GM10847 (cell line): ENCODE data around the gene TFR2.

ENCODE experiments used
- POLR2A ChIP-seq: IDR thresholded peaks from 2 replicates; pipeline ENCODE4 v1.6.1; 2011; ENCODE audit not compliant: insufficient read length; ENCODE audit errors: extremely low read depth

The TFR2 gene

GRCh38 chr7:100681491-100682227, 40.3 kb upstream of the TFR2 start:
- TF ChIP-seq POLR2A: no peak

- peak; percentile 17 for TF ChIP-seq POLR2A
Observed at GRCh38 chr7:100680576-100681271, 39.4 kb upstream of the TFR2 start.

- TF ChIP-seq POLR2A: peak; percentile 9
Observed at GRCh38 chr7:100679927-100680575, 38.7 kb upstream of the TFR2 start.

- no peak for TF ChIP-seq POLR2A
Observed at GRCh38 chr7:100679129-100679926, 38.0 kb upstream of the TFR2 start.

- no peak for TF ChIP-seq POLR2A
Observed at GRCh38 chr7:100678291-100678984, 37.1 kb upstream of the TFR2 start.

- TF ChIP-seq POLR2A: no peak
Observed at GRCh38 chr7:100677308-100678267, 36.2 kb upstream of the TFR2 start.

GRCh38 chr7:100676501-100677306, 35.4 kb upstream of the TFR2 start:
- no peak for TF ChIP-seq POLR2A

- peak; percentile 24 for TF ChIP-seq POLR2A
Observed at GRCh38 chr7:100675581-100676350, 34.4 kb upstream of the TFR2 start.

GRCh38 chr7:100675105-100675451, 33.7 kb upstream of the TFR2 start:
- TF ChIP-seq POLR2A: no peak

- no peak for TF ChIP-seq POLR2A
Observed at GRCh38 chr7:100674411-100675104, 33.2 kb upstream of the TFR2 start.

- no peak for TF ChIP-seq POLR2A
Observed at GRCh38 chr7:100673942-100674410, 32.6 kb upstream of the TFR2 start.
